GM18499 (cell line): ENCODE measurements around the gene KIF24.
"Not testable (repeated sequence)": the region's sequence is repeated elsewhere in the genome, so short reads cannot be mapped to it uniquely, and the experiment has no call there.

Experiments
- ATAC-seq: cut with Tn5 transposase; IDR thresholded peaks from one replicate; pipeline ENCODE4 v1.9.1; 2021; ENCODE audit warnings: moderate number of reproducible peaks; ENCODE audit not compliant: insufficient read depth, unreplicated experiment

The KIF24 gene

GRCh38 chr9:34363619-34364351, 34.7 kb upstream of the KIF24 start:
- no peak for ATAC-seq

- no peak for ATAC-seq
These were observed 33.6 kb upstream of the KIF24 start for GRCh38 chr9:34362614-34363214.

GRCh38 chr9:34352957-34353356, 23.9 kb upstream of the KIF24 start:
- ATAC-seq: not testable (repeated sequence)

- not testable (repeated sequence) for ATAC-seq
These were observed 23.1 kb upstream of the KIF24 start for GRCh38 chr9:34352122-34352652.

GRCh38 chr9:34349324-34349723, 20.3 kb upstream of the KIF24 start:
- no peak for ATAC-seq

- ATAC-seq: no peak
These were observed 18.7 kb upstream of the KIF24 start for GRCh38 chr9:34347800-34348158.

GRCh38 chr9:34346873-34347799, 18.1 kb upstream of the KIF24 start:
- no peak for ATAC-seq

GRCh38 chr9:34343605-34344004, 14.5 kb upstream of the KIF24 start:
- ATAC-seq: no peak

GRCh38 chr9:34343090-34343489, 14.0 kb upstream of the KIF24 start:
- ATAC-seq: no peak

- no peak for ATAC-seq
These were observed 12.7 kb upstream of the KIF24 start for GRCh38 chr9:34341659-34342295.

GRCh38 chr9:34338665-34339385, 9.8 kb upstream of the KIF24 start:
- no peak for ATAC-seq

GRCh38 chr9:34338079-34338478, 9.0 kb upstream of the KIF24 start:
- ATAC-seq: not testable (repeated sequence)

- no peak for ATAC-seq
These were observed 8.3 kb upstream of the KIF24 start for GRCh38 chr9:34337403-34337802.

- ATAC-seq: no peak
These were observed 6.3 kb upstream of the KIF24 start for GRCh38 chr9:34335376-34335775.

GRCh38 chr9:34334916-34335315, 5.8 kb upstream of the KIF24 start:
- ATAC-seq: no peak

- ATAC-seq: no peak
These were observed 5.3 kb upstream of the KIF24 start for GRCh38 chr9:34334337-34334824.

- no peak for ATAC-seq
These were observed 4.8 kb upstream of the KIF24 start for GRCh38 chr9:34333836-34334235.

- no peak for ATAC-seq
These were observed 3.3 kb upstream of the KIF24 start for GRCh38 chr9:34332076-34332964.

GRCh38 chr9:34331196-34331595, 2.1 kb upstream of the KIF24 start:
- ATAC-seq: no peak
